SK-N-MC (cell line): Measurements from ENCODE around the gene TMEM161A.

ENCODE experiments used
- EZH2 ChIP-seq: fragments of 200-600 bp; sonication (generic); IDR thresholded peaks from one replicate; pipeline ENCODE4 v1.6.1; 2017; ENCODE audit warnings: antibody characterized with exemption
- POLR2AphosphoS5 ChIP-seq: IDR thresholded peaks from 2 replicates; pipeline ENCODE4 v1.6.1; 2012; ENCODE audit warnings: mild to moderate bottlenecking, low read depth, low read length, borderline replicate concordance

DNA sequence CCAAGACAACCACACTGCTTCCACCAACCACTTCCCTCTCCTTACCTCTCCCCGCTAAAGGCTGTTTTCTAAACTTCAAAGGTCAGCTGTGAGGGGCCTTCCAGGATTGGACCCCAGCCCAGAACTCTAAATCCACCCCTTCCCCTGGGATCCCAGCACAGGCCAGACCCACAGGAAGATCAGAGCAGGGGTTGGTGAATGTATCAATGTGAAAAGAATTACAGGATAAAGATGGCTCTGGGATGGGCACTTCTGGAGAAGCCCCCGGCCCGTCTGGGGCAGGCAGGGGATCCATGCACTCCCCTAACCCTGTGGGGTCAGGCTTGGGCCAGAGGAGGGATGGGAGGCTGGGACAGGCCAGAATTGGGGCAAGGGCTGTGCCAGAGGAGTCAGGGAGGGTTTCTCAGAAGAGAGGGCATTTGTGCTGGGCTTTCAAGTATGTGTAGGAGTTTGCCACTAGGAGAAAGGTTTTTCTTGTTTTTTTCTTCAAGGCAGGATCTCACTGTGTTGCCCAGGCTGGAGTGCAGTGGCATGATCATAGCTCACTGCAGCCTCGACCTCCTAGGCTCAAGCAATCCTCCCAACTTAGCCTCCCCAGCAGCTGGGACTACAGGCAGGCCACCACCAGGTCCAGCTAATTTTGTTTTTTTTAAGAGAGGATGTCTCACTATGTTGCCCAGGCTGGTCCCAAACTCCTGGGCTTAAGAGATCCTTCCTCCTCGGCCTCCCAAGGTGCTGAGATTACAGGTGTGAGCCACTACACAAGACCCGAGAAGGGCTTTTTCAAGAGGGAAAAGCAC is 32.8 kb upstream of the TMEM161A start:
- TF ChIP-seq POLR2AphosphoS5 = no peak
- no peak for TF ChIP-seq EZH2
